ENCODE measurements around the gene PLCG2. TPM values are rescaled to one million over a fixed set of nuclear protein-coding genes. Genes with fewer than 3 reads are reported as not detected.
A peak's percentile ranks its signal among the peaks of the same experiment; 100 is the strongest.
"Not testable (repeated sequence)": the region's sequence is repeated elsewhere in the genome, so short reads cannot be mapped to it uniquely, and the experiment has no call there.

PLCG2 gene
- total RNA-seq, 2 experiments from 2014 or later = 62.5 to 80.2 TPM

DNA sequence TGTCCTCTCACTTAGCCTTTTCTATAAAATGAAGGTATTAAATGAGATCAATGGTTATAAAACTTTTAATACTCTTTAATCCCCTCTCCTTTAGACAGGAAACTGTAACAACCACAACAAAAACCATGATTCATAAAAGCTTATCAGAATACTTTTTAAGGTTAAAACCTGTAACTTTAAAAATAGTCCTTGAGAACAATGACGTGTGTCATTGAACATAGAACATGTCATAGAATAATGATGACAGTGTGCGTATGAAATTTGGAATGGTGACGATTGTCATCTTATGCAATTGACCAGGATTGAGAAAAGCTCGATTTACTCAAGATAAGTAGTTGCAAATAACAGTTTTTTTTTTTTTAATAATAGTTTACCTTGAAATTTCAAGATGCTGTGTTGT, 94.1 kb downstream of the PLCG2 start:
- Mint-ChIP-seq H3K9me3 (ENCODE audit: low read depth) (no peaks in the 10 kb centered on the region), H3K4me3 (no peak overlapping the region), H3K27ac (no peak overlapping the region), H3K27me3 (no peaks in the 10 kb centered on the region), H3K4me1 (peaks cover 27% of the 10 kb centered on the region), H3K36me3 (peaks cover 23% of the 10 kb centered on the region)
- CTCF ChIA-PET = interaction anchor here (0.8 to 7.3 kb wide), 25 partner anchors 11 to 143 kb away, joined by 3 to 70 read pairs (median 5); no protein-coding TSS in a partner anchor
- ATAC-seq (no peak), DNase-seq (no peak)

DNA sequence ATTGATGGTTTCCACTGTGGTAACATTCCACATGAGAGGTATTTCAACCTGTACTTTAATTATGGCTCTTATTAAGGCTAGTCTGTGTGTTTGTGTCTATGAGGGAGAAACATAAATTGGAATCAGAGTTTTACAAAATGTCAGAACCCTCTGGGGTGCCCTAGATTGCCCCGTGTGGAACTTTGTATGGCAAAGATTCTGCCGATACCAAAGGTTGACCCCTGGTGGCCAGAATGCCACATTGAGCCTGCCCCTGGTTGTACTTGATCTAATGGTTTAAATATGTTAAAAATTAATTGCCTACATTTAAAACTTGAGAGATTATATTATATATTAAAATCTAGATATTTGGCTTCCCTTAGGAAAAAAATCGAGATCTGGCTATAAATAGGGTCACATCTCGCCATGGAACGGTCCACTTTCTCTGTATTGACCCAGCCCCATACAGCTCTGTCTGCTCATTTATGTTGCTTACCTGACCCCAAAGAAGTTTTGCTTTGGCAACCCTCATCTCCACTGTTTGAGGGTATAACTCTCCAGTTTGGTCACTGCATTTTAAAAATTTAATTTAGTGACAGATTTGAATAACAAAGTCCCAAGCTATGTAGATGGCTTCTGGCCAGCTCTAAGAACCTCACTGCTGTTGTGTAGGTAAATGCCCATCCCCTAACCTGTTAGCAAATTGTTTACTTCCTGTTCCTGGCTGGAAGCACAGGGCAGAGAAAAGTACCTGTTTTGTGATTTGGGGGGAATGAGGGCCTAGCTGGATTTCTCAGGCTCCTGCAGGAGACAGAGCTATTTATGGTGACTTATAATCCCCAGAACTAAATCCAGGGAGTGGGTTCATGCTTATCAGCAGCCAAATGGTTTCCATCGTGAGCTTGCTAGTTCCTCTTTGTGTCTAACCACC, 95.0 kb downstream of the PLCG2 start:
- peaks cover 20% of the 10 kb centered on the region for H3K36me3 Mint-ChIP-seq
- H3K27me3 Mint-ChIP-seq = no peaks in the 10 kb centered on the region
- ATAC-seq (peak; percentile 88), DNase-seq (peak; percentile 84)
- no peaks in the 10 kb centered on the region for H3K9me3 Mint-ChIP-seq (ENCODE audit: low read depth)
- CTCF ChIA-PET = interaction anchor here (0.6 to 7.3 kb wide), 33 partner anchors 11 to 508 kb away, joined by 3 to 70 read pairs (median 5); no protein-coding TSS in a partner anchor
- H3K27ac Mint-ChIP-seq = peak overlapping the region; percentile 26
- H3K4me3 Mint-ChIP-seq = no peak overlapping the region
- H3K4me1 Mint-ChIP-seq = peaks cover 27% of the 10 kb centered on the region

DNA sequence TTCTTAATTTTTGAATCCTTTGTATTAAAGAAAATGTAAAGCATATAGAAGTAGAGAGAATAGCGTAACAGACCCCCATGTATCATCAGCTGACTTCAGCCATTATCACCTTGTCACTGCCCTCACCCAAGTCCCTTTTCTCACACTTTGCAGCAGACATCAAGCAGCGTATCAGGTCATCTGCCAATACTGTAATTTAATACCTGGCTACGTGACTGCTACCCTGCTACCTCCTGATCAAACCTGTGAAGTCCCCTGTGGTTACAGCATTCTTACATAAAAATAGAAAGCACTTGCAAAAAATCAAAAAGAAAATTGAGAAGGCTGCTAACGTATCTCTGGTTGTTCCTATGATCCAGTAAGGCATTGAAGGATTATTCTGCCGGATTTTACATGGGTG, 96.4 kb downstream of the PLCG2 start:
- Mint-ChIP-seq H3K36me3 (peaks cover 14% of the 10 kb centered on the region), H3K27ac (no peak overlapping the region), H3K9me3 (ENCODE audit: low read depth) (no peaks in the 10 kb centered on the region), H3K4me1 (peaks cover 24% of the 10 kb centered on the region), H3K4me3 (no peak overlapping the region), H3K27me3 (no peaks in the 10 kb centered on the region)
- no peak for DNase-seq
- CTCF ChIA-PET = interaction anchor here (0.6 to 7.3 kb wide), 6 partner anchors 13 to 145 kb away, joined by 3 to 70 read pairs (median 6); no protein-coding TSS in a partner anchor
- ATAC-seq = no peak

DNA sequence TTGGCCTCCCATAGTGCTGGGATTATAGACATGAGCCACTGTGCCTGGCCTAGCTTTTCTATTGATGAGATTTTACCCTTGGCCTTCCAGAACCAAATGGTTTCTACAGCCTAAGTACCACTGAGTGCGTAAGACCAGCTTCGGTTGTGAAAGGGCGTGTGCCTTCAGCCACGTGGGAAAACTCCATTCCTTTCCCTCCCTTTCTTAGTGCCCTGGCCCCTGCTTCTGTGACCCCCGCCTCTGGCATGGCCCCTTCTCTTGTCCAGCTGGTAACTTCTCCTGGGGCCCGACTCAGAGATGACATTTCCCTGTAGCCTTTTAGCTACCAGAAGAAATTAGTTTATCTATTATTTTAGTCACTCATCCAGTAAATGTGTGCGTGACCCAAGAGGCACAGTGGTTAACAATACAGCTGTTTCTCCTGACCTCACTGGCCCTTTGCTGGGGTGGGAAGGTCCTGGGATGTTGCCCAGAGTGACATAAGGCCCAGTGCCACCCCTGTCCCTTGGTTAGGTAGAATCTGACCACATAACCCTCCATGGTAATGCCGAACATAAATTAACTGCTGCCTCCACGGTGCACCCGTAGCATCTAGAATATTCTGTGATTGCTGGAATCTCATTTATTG, 97.3 kb downstream of the PLCG2 start:
- H3K4me1 Mint-ChIP-seq = peaks cover 21% of the 10 kb centered on the region
- H3K36me3 Mint-ChIP-seq = peaks cover 9% of the 10 kb centered on the region
- no peak overlapping the region for H3K4me3 Mint-ChIP-seq
- CTCF ChIA-PET = interaction anchor here (7.3 kb wide), 1 partner anchor 12 kb away, joined by 70 read pairs; no protein-coding TSS in a partner anchor
- no peaks in the 10 kb centered on the region for H3K27me3 Mint-ChIP-seq
- no peaks in the 10 kb centered on the region for H3K9me3 Mint-ChIP-seq (ENCODE audit: low read depth)
- no peak for DNase-seq
- no peak for ATAC-seq
- no peak overlapping the region for H3K27ac Mint-ChIP-seq

DNA sequence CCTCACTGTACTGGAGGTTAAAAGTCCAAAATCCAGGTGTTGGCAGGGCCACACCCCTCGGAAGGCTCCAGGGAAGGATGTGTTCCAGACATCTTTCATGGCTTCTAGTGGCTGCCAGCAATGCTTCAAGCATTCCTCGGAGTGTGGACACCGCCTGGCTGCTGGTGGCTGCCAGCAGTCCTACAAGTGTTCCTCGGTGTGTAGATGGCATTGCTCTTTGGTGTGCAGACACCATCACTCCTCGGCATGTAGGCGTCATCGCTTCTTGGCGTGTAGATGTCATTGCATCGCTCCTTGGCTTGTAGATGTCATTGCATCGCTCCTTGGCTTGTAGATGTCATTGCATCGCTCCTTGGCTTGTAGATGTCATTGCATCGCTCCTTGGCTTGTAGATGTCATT, 98.4 kb downstream of the PLCG2 start:
- not testable (repeated sequence) for H3K4me3 Mint-ChIP-seq; H3K27ac Mint-ChIP-seq; H3K27me3 Mint-ChIP-seq; DNase-seq; H3K9me3 Mint-ChIP-seq (ENCODE audit: low read depth); H3K36me3 Mint-ChIP-seq; ATAC-seq
- H3K4me1 Mint-ChIP-seq = peaks cover 12% of the 10 kb centered on the region
- CTCF ChIA-PET = interaction anchor here (7.3 kb wide), 1 partner anchor 11 kb away, joined by 70 read pairs; no protein-coding TSS in a partner anchor

DNA sequence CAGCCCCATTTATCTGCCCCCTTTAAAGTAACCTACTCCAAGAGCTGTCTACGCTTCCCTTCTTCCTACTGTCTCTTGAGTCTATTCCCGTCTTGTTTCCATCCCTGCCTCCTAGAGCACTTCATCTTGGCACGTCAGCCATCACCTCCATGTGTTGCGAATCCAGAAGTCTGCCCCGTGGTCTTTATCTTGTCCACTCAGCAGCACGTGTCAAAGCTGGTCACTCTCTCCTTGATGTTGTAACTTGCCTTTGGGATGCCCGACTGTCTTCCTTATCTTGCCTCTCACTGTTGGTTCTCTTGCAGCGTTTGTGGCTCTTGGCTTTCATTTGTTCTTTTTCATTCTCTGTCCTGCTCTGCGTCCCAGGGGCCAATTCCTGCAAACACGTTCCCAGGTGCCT, 99.4 kb downstream of the PLCG2 start:
- Mint-ChIP-seq H3K4me1 (peaks cover 3% of the 10 kb centered on the region), H3K36me3 (no peaks in the 10 kb centered on the region), H3K9me3 (ENCODE audit: low read depth) (no peaks in the 10 kb centered on the region), H3K27ac (no peak overlapping the region), H3K4me3 (no peak overlapping the region), H3K27me3 (no peaks in the 10 kb centered on the region)
- DNase-seq (no peak), ATAC-seq (no peak)
- CTCF ChIA-PET = interaction anchor here (0.9 to 7.3 kb wide), 2 partner anchors 10 to 17 kb away, joined by 3 to 70 read pairs; no protein-coding TSS in a partner anchor

DNA sequence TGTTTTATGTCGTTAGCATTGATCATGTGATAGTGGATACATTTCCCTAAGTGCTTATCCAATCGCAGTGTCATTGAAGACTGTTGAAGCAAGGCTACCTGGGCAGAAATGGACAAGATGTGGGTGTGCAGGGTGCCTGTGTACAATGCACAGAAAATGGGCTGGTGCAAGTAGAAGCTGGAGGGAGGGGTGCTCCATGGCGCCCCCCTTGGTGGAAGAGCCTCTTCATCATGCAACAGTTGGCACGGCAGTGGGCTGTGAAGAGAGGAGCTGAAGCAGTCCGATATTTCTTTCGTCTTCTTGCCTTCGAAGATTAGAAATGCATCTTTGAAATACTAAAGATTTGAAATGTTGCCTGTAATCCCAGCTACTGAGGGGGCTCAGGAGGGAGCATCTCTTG, 100.5 kb downstream of the PLCG2 start:
- DNase-seq (no peak), ATAC-seq (no peak)
- no peaks in the 10 kb centered on the region for H3K9me3 Mint-ChIP-seq (ENCODE audit: low read depth)
- H3K27ac Mint-ChIP-seq = no peak overlapping the region
- no peaks in the 10 kb centered on the region for H3K27me3 Mint-ChIP-seq
- H3K36me3 Mint-ChIP-seq = peaks cover 3% of the 10 kb centered on the region
- CTCF ChIA-PET = interaction anchor here (1.0 to 7.3 kb wide), 2 partner anchors 9 to 16 kb away, joined by 4 to 70 read pairs; no protein-coding TSS in a partner anchor
- H3K4me3 Mint-ChIP-seq = no peak overlapping the region
- H3K4me1 Mint-ChIP-seq = no peaks in the 10 kb centered on the region

DNA sequence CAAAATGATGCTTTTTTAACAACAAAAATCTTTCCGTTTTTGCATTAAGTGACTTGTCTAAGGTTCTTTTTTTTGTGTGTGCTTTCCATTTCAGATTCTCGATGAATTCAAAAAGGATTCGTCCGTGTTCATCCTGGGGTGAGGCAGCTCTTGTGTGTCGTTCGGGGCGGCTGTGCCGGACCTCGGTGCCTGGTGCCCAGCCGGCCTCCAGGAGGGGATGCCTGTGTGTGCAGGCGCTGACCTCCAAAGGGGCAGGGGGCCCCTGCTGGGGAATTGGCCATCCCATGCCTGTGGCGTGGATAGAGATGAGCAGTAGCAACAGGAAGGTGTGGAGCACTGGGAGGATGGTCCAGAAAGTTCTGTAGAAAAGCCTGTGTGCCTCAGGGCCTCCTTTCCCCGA, 101.7 kb downstream of the PLCG2 start:
- ATAC-seq (no peak), DNase-seq (no peak)
- no peaks in the 10 kb centered on the region for H3K27me3 Mint-ChIP-seq
- CTCF ChIA-PET = interaction anchor here (0.8 kb wide), 1 partner anchor 68 kb away, joined by 3 read pairs; no protein-coding TSS in a partner anchor
- H3K9me3 Mint-ChIP-seq (ENCODE audit: low read depth) = no peaks in the 10 kb centered on the region
- peaks cover 3% of the 10 kb centered on the region for H3K36me3 Mint-ChIP-seq
- no peak overlapping the region for H3K4me3 Mint-ChIP-seq
- H3K27ac Mint-ChIP-seq = no peak overlapping the region
- no peaks in the 10 kb centered on the region for H3K4me1 Mint-ChIP-seq

DNA sequence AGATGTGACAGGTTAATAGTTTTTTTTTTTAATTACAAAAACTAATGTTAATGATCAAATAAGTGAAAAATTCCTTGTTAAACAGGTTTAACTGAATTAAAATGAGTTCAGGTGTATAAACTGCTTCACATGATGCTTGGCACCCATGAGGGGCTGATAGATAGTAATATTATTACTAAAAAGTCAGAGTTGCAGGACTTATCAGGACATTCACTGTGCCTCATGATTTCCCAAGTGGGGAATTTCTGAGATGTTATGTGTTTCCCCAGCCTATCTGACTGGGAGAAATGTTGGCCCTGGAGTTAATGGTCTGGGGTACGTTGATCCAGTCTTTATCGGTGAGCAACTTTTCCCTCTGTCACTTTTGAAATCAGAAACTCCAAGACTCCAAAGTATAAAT, 102.1 kb downstream of the PLCG2 start:
- no peak for ATAC-seq
- CTCF ChIA-PET = no interaction called here
- no peak for DNase-seq
- Mint-ChIP-seq H3K27ac (no peak overlapping the region), H3K4me1 (no peaks in the 10 kb centered on the region), H3K36me3 (peaks cover 3% of the 10 kb centered on the region), H3K27me3 (no peaks in the 10 kb centered on the region), H3K9me3 (ENCODE audit: low read depth) (no peaks in the 10 kb centered on the region), H3K4me3 (no peak overlapping the region)

DNA sequence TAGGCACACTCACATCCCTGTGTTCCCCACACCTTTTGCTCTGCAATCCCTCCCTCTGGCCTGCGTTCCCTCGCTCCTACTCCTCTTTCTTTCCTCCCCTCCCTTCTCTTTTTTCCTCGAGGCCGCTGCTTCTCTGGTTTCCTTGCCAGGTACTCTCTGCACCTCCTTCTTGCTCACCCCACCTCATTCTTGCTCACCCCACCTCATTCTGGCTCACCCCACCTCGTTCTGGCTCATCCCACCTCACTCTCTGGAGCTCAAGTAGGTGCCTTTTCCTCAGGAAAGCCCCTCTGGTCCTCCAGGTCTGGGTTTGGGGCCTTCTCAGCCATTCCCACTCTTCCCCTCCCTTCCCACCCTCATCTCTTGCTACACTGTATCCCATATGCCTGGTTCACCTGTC, 103.5 kb downstream of the PLCG2 start:
- Mint-ChIP-seq H3K4me3 (no peak overlapping the region), H3K36me3 (peaks cover 3% of the 10 kb centered on the region), H3K4me1 (no peaks in the 10 kb centered on the region), H3K27me3 (no peaks in the 10 kb centered on the region), H3K9me3 (ENCODE audit: low read depth) (no peaks in the 10 kb centered on the region), H3K27ac (no peak overlapping the region)
- CTCF ChIA-PET = no interaction called here
- ATAC-seq = no peak
- no peak for DNase-seq

DNA sequence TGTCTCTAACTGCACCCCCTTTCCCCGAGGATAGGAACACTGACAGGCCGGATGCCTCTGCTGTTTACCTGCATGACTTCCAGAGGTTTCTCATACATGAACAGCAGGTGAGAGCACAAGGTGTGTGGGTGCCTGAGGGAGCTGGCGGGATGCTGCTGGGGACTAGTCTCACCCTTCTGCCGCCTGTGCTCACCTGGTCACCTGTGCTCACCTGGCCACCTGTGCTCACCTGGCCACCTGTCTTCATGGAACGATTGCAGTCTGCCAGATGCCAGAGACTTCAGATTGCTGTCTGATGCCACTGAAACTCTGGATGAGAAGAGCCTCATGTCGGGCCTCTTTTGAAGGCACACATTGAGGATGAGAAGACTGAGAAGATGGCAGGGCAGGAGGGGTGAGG, 104.1 kb downstream of the PLCG2 start:
- no peaks in the 10 kb centered on the region for H3K4me1 Mint-ChIP-seq
- DNase-seq (no peak), ATAC-seq (no peak)
- no peaks in the 10 kb centered on the region for H3K27me3 Mint-ChIP-seq
- no peak overlapping the region for H3K4me3 Mint-ChIP-seq
- no peak overlapping the region for H3K27ac Mint-ChIP-seq
- CTCF ChIA-PET = no interaction called here
- no peaks in the 10 kb centered on the region for H3K9me3 Mint-ChIP-seq (ENCODE audit: low read depth)
- peaks cover 3% of the 10 kb centered on the region for H3K36me3 Mint-ChIP-seq

DNA sequence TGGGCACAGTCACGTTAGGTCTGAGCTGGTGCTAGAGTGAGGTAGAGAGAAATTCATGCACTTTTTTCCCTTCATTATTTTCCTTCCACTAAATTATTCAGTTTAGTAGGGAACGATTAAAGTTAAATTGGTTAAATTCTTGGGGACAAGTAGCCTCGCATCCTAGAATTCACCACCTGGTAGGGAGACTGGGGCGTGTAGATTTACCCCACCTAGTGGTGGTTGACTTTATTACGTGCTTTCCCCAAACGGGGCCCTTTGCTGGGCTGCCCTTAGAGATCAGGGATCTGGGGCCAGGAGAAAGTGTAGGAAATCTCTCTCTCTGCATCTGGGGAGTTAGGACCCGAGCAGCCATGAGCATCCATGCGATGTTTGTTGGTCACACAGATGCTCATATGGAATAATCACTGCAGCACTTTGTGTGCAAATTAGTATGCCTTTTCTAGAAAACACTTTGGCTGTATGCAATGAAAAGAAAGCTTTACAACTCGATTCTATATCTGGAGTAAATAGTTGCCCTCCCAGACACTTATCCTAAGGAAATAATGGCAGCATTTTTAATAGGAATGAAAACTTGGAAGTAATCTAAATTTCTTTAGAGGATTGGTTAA, 107.0 kb downstream of the PLCG2 start:
- H3K36me3 Mint-ChIP-seq = peaks cover 7% of the 10 kb centered on the region
- no peaks in the 10 kb centered on the region for H3K9me3 Mint-ChIP-seq (ENCODE audit: low read depth)
- ATAC-seq (peak; percentile 69), DNase-seq (peak; percentile 45)
- H3K4me1 Mint-ChIP-seq = peaks cover 4% of the 10 kb centered on the region
- no peak overlapping the region for H3K27ac Mint-ChIP-seq
- H3K27me3 Mint-ChIP-seq = no peaks in the 10 kb centered on the region
- CTCF ChIA-PET = interaction anchor here (0.8 to 8.3 kb wide), 14 partner anchors 9 to 681 kb away, joined by 3 to 70 read pairs (median 4); no protein-coding TSS in a partner anchor
- H3K4me3 Mint-ChIP-seq = no peak overlapping the region

Measured in activated CD8-positive, alpha-beta memory T cell treated with anti-CD3 and anti-CD28 coated beads, Interleukin-2, amount 10 ng/mL, durations not matched to agents 7 days and 5 days (primary cell).